Measurements from ENCODE around the gene CHRNG.
"Not testable (repeated sequence)": the region's sequence is repeated elsewhere in the genome, so short reads cannot be mapped to it uniquely, and the experiment has no call there.

Gene CHRNG

DNA sequence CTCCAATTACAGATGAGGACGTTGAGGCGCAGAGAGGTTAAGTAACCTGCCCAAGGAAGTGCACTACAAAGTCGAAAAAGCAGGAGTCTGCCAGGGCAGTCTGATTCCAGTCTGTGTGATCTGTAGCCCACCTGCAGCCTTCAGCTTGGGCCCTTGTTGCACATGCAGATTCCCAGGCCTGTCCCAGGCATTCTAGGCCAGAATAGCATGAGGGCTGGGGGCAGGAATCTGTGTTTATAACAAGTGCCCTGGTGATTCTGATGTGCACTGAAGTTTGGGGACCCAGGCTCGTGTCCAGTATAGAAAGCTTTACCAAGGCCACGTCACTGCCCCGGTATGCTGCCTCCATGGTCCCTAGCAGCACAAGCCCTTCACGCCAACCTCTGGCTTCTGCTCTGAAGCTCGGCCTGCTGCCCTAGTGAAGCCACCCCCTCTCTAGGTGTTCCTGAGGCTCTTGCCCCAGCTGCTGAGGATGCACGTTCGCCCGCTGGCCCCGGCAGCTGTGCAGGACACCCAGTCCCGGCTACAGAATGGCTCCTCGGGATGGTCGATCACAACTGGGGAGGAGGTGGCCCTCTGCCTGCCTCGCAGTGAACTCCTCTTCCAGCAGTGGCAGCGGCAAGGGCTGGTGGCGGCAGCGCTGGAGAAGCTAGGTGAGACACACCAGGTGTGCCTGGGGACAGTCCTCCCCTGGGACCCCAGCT, 4.6 kb downstream of the CHRNG start:
- no peak for DNase-seq (ENCODE audit: low read depth in 2 of 2)

GRCh38 chr2:232544674-232545073, 5.2 kb downstream of the CHRNG start:
- no peak for DNase-seq (ENCODE audit: low read depth in 2 of 2)

DNA sequence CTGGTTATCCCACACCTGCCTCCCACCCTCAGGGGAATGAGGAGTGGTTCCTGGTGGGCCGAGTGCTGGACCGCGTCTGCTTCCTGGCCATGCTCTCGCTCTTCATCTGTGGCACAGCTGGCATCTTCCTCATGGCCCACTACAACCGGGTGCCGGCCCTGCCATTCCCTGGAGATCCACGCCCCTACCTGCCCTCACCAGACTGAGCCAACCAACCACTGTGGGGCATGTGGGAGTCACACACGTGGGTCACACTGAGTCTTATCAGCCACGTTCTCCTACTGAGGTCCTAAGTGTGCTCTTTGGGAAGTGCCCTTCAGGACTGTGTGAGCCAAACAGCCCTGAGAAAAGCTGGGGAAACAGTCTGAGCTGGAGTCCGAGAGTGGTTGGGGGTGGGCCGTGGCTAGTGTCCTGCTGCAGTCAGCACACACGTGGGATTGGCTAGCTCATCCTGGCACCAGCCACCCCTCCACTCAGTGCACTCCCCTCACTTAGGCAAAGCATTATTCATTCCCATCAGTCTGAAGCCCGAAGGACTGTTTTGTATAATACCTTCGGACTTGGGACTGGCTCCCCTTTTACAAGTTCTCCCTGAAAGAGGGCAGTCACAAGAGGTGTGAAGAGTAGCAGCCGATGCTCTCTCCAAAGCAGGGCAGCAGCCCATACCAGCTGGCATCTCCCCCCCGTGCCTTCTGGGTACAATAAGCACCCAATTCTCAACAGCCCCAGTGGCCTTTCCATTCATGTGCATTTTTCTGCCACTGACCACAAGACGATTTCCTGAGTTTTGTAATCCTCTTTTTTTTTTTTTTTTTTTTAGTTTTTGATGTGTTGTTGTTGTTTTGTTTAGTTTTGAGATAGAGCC, 6.3 kb downstream of the CHRNG start:
- no peak for DNase-seq (ENCODE audit: low read depth in 2 of 2)

DNA sequence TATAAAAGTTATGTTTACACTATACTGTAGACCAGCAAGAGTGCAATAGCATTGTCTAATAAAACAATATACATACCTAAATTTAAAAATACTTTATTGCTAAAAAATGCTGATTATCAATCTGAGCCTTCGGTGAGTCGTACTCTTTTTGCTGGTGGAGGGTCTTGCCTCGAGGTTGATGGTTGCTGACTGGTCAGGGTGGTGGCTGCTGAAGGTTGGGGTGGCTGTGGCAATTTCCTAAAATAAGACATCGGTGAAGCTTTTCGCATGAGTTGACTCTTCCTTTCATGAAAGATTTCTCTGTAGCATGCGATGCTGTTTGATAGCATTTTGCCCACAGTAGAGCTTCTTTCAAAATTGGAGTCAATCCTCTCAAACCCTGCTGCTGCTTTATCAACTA, 8.5 kb downstream of the CHRNG start:
- DNase-seq (ENCODE audit: low read depth in 2 of 2), result no peak

DNA sequence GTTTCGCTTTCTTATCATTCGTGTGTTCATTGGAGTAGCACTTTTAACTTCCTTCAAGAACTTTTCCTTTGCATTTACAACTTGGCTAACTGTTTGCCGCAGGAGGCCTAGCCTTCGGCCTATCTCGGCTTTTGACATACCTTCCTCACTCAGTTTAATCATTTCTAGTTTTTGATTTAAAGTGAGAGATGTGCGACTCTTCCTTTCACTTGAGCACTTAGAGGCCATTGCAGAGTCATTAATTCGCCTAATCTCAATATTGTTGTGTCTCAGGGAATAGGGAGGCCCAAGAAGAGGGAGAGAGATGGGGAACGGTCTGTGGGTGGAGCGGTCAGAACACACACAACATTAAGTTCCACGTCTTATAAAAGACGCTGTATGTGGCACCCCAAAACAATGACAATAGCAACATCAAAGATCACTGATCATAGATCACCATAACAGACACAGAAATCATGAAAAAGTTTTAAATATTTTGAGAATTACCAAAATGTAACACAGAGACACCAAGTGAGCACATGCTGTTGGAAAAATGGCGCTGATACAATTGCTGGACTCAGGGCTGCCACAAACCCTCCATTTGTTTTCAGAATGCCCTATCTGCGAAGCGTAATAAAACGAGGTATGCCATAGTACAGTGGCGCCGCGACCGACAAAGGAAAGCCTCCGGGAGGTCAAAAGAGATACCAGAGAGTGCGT, 10.3 kb downstream of the CHRNG start:
- no peak for DNase-seq (ENCODE audit: low read depth in 2 of 2)

DNA sequence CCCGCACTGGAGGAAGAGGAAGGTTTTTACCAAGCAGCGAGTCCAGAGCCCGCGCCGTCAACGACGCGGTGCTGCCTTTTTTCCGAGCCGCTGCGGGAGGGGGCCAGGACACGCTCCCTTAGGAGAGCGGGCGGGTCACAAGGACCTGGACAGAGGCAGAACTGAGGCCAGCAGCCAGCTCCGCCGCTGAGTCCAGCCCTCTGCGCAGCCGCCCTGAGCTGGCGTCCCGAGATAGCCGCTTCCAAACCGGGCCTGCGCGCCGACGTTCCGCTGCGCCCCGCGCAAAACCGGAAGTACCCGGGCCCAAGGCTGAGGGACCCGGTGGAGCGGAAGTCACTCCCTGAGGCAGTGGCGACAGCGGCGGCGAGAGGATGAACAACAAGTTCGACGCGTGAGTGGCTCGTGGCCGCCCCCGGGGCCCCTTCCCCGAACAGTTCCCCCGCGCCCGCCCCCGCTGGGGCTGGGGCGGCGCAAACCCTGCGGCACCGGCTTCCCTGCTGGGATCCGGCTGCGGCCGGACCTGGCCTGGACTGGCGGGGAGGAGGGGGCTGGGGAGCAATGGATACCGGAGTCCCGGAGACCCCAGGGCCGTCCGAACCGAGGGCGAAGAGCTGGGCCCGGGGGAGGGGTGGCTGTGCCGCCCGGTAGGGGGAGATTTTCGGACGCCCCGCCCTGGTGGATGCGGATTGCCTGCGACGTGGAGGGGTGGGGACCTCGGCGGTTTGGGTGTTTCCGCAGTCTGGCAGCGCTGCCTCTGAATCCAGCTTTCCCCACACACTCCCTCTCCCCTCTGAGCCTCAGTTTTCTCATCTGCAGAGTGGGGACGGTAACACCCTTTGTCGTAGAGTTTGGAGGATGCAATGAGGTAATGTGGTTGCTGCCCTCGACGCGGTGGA, 11.1 kb downstream of the CHRNG start, which contains the start of the genes EIF4E2 and TIGD1:
TSS of gene EIF4E2 (plus strand) at position 336 of the 896 bp plus-strand sequence. CDS start at position 372, 36 bp downstream.
TSS of gene TIGD1 (minus strand) at position 204 of the 896 bp plus-strand sequence. CDS start 675 bp downstream, outside the sequence.
- DNase-seq (ENCODE audit: low read depth in 2 of 2), result peak; percentile 67 to 84

GRCh38 chr2:232551250-232551638, 11.8 kb downstream of the CHRNG start:
- DNase-seq (ENCODE audit: low read depth in 2 of 2), result no peak

DNA sequence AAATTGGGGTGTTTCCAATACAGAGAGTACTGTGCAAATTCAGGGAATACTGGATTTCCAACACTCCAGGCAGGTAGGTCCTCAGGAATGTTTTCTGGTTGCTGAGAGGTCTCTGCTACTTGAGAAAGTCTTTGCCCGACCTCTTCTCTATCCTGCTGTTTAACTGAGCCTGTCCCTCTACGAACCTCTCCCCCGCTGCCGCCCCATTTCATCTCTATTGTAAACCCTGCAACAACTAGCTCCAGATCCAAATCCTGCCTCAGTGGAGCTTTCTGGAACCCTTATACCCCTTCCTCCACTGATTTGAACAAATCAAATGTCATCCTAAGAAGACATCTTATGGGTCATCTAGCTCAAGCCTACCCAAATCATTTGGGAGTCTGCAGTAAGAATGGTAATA, 12.3 kb downstream of the CHRNG start:
- no peak for DNase-seq (ENCODE audit: low read depth in 2 of 2)

DNA sequence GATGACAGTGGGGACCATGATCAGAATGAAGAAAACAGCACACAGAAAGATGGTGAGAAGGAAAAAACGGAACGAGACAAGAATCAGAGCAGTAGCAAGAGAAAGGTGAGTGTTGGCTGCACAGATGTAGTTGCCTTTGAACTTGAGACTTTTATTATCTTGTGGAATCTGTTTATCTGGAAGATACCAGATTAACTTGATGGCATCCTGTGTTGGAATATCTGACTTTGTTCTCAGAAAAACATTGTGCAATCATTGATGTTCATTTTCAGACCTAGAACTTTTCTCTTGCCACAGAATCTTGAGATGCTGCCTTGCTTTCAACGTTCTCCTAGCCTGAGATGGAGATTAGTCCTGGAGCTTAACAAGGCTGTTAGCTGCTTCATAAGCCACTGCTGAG, 16.9 kb downstream of the CHRNG start:
- DNase-seq (ENCODE audit: low read depth in 2 of 2), result no peak

DNA sequence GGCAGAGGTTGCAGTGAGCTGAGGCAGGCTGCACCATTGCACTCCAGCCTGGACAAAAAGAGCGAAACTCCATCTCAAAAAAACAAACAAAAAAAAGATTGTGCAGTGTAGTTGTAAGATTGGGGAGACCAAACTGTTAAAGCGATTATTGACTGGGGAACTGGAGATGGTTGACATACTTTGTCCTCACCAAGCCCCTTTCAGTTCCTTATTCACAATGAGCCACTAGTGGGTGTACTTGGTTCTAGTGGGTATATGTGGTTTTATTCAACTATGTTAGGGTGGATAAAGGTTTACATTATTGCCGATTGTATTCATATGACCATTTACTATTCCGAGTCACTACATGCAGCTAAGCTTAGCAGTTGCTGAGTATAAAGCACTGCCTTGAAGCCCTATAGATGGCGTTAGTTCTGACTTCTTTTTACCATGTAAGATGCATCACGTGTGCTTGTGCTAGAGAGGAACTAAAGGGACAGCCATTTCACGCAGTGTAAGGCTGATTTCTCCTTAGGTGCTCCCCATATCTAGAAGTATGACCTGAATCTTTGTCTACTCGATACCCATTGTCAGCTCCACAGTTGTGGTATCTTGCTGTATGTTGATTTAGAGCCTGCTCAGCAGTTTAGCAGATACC, 23.1 kb downstream of the CHRNG start:
- DNase-seq (ENCODE audit: low read depth in 2 of 2), result no peak

- no peak for DNase-seq (ENCODE audit: low read depth in 2 of 2)
These were observed 24.1 kb downstream of the CHRNG start for GRCh38 chr2:232563580-232563979.

DNA sequence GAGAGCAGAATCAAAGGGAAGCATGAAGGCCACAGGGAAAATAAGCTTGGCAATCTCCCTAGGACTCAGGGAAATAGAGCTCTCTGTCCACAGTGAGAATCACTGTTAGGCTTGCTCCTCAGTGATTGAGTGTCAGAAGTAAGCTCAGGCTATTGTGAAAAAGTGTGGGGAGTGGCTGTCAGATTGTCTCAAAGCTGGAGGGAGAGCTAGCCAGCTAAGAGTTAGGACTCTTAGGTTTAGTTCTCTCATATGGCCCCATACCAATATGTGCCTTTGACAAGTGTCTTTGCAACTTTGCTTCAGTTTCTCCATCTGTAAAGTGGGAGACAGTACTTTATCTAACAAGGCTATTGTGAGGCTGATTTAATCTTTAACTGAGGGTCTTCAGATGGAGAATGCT, 28.2 kb downstream of the CHRNG start:
- no peak for DNase-seq (ENCODE audit: low read depth in 2 of 2)

DNA sequence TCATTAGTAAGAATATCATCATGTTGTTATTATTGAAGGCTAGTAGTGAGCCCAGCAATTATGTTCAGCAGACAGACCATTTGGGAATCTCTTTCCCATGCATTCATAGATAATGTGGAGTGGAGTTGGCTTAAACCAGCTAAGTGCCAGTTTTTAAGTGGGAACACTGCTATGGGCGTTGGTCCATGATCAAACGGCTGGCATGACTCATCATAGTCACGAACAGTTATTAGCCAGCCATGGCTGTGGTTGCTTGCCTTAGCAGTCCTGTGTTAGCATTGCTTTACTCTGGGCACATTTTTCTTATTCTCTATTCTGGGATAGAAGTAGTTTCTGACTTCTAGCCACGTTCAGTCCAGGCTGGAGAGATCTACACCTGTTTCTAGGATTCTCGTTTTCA, 28.7 kb downstream of the CHRNG start:
- no peak for DNase-seq (ENCODE audit: low read depth in 2 of 2)

GRCh38 chr2:232569541-232569940, 30.0 kb downstream of the CHRNG start:
- no peak for DNase-seq (ENCODE audit: low read depth in 2 of 2)

- not testable (repeated sequence) for DNase-seq (ENCODE audit: low read depth in 2 of 2)
These were observed 31.0 kb downstream of the CHRNG start for GRCh38 chr2:232570481-232570880.

DNA sequence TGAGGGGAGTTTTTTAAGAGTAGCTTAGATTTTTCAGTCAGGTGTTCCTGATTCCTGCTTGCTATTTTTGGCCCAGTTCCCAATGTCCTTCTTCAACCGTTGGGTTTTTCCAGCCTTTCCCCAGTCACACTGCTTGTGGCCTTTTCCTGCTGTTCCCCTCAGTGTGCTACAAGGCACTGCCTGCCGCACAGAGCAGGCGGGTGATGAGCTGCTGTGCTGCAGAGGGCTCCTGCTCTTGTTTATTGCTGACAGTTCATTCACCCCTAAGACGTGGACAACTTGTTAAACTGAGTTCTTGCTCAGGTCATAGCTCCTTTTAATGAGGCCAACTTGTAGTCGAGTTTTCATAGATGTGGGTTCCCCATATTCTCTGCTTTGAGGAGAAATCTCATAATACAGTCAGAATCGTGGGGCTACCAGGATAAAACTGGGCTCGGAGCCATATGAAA, 31.6 kb downstream of the CHRNG start:
- DNase-seq (ENCODE audit: low read depth in 2 of 2), result no peak

GRCh38 chr2:232573042-232573441, 33.5 kb downstream of the CHRNG start:
- DNase-seq (ENCODE audit: low read depth in 2 of 2), result no peak

- DNase-seq (ENCODE audit: low read depth in 2 of 2), result no peak
These were observed 34.4 kb downstream of the CHRNG start for GRCh38 chr2:232573771-232574435.

GRCh38 chr2:232574674-232575403, 35.3 kb downstream of the CHRNG start:
- no peak for DNase-seq (ENCODE audit: low read depth in 2 of 2)

DNA sequence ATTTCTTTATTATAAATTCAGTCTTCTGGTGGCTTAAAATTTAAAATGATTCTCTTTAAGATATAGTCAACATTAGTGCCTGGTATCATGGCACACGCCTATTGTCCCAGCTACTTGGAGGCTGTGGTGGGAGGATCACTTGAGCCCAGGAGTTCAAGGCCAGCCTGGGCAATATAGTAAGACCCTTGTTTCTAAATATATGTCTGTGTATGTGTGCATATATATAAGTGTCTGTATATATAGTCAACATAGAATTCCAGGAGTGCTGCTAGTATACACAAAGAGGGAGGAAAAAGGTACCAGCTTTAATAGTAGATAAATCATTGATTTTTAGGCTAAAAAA, 35.9 kb downstream of the CHRNG start:
- DNase-seq (ENCODE audit: low read depth in 2 of 2), result no peak

Data from stimulated activated CD4-positive, alpha-beta T cell treated with anti-CD3 and anti-CD28 coated beads, Interleukin-1b, Interleukin-23, amount 100 ng/mL, for 1 hour (primary cell).